ENCODE results near the gene FCF1. TPM values are rescaled to one million over a fixed set of nuclear protein-coding genes. Genes with fewer than 3 reads are reported as not detected.

FCF1 gene
- total and polyA plus RNA-seq, 9 of the 15 experiments (the other 6 are each of a cell fraction or from before 2014, with no cell fraction given), result 6.8 to 91.9 (median 40.0) TPM

DNA sequence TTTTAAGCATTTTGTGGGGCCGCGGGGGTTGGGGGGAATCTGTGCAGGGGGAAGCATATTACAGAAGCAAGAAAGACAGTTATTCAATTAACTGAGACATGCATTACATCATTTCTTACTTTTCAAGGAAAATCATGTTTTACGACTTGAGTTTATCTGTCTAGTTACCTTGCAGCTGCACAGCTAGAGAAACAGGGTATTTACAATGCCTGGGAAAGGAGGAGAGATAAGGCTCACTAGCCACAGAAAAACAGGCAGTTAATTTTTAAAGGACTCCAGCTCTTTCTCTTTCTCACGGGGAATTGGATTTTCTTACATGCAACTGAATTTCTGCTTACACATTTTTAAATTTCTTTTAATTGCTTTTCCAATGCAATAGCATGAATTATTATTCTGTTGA lies 22.2 kb downstream of the FCF1 start (continued):
- TF ChIP-seq ZNF263 (CRISPR knock-in tag; IDR thresholded peaks at IDR 0.05; ENCODE audit: borderline replicate concordance), result no peak
- TF ChIP-seq RAD21 (CRISPR knock-in tag; conservative IDR thresholded peaks at IDR 0.05 in 1 of 2, IDR thresholded peaks at IDR 0.05 in 1 of 2), result no peak
- TF ChIP-seq DDX20 (tag; IDR thresholded peaks at IDR 0.05; ENCODE audit: low read depth), result no peak
- TF ChIP-seq JUN (IDR thresholded peaks at IDR 0.05; ENCODE audit: borderline replicate concordance, low read depth, low read length), result no peak
- no peak for TF ChIP-seq JUN (CRISPR knock-in tag; IDR thresholded peaks at IDR 0.05; ENCODE audit: borderline replicate concordance)
- TF ChIP-seq ELF1 (tag; IDR thresholded peaks at IDR 0.05), result no peak
- TF ChIP-seq, protein P1, sequence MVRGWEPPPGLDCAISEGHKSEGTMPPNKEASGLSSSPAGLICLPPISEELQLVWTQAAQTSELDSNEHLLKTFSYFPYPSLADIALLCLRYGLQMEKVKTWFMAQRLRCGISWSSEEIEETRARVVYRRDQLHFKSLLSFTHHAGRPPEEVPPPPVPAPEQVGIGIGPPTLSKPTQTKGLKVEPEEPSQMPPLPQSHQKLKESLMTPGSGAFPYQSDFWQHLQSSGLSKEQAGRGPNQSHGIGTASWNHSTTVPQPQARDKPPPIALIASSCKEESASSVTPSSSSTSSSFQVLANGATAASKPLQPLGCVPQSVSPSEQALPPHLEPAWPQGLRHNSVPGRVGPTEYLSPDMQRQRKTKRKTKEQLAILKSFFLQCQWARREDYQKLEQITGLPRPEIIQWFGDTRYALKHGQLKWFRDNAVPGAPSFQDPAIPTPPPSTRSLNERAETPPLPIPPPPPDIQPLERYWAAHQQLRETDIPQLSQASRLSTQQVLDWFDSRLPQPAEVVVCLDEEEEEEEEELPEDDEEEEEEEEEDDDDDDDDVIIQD (CRISPR knock-in tag; IDR thresholded peaks at IDR 0.05), result no peak
- peak; percentile 27; the same call in 1 of the 2 replicates for TF ChIP-seq EP400 (IDR thresholded peaks at IDR 0.05)
- TF ChIP-seq, protein P2, sequence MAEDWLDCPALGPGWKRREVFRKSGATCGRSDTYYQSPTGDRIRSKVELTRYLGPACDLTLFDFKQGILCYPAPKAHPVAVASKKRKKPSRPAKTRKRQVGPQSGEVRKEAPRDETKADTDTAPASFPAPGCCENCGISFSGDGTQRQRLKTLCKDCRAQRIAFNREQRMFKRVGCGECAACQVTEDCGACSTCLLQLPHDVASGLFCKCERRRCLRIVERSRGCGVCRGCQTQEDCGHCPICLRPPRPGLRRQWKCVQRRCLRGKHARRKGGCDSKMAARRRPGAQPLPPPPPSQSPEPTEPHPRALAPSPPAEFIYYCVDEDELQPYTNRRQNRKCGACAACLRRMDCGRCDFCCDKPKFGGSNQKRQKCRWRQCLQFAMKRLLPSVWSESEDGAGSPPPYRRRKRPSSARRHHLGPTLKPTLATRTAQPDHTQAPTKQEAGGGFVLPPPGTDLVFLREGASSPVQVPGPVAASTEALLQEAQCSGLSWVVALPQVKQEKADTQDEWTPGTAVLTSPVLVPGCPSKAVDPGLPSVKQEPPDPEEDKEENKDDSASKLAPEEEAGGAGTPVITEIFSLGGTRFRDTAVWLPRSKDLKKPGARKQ (CRISPR knock-in tag; IDR thresholded peaks at IDR 0.05), result no peak
- TF ChIP-seq HDAC2 (IDR thresholded peaks at IDR 0.05), result peak; percentile 94
- no peak for TF ChIP-seq CBX1 (IDR thresholded peaks at IDR 0.05; ENCODE audit: low read depth)
- TF ChIP-seq, protein P3, sequence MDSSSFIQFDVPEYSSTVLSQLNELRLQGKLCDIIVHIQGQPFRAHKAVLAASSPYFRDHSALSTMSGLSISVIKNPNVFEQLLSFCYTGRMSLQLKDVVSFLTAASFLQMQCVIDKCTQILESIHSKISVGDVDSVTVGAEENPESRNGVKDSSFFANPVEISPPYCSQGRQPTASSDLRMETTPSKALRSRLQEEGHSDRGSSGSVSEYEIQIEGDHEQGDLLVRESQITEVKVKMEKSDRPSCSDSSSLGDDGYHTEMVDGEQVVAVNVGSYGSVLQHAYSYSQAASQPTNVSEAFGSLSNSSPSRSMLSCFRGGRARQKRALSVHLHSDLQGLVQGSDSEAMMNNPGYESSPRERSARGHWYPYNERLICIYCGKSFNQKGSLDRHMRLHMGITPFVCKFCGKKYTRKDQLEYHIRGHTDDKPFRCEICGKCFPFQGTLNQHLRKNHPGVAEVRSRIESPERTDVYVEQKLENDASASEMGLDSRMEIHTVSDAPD (CRISPR knock-in tag; IDR thresholded peaks at IDR 0.05), result no peak
- no peak for TF ChIP-seq ZNF707 (CRISPR knock-in tag; conservative IDR thresholded peaks at IDR 0.05)
- TF ChIP-seq, protein P4, sequence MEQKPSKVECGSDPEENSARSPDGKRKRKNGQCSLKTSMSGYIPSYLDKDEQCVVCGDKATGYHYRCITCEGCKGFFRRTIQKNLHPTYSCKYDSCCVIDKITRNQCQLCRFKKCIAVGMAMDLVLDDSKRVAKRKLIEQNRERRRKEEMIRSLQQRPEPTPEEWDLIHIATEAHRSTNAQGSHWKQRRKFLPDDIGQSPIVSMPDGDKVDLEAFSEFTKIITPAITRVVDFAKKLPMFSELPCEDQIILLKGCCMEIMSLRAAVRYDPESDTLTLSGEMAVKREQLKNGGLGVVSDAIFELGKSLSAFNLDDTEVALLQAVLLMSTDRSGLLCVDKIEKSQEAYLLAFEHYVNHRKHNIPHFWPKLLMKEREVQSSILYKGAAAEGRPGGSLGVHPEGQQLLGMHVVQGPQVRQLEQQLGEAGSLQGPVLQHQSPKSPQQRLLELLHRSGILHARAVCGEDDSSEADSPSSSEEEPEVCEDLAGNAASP (IDR thresholded peaks at IDR 0.05), result no peak
- TF ChIP-seq ZNF507 (tag; conservative IDR thresholded peaks at IDR 0.05), result no peak
- no peak for TF ChIP-seq CBX5 (IDR thresholded peaks at IDR 0.05; ENCODE audit: borderline replicate concordance, low read depth)
- TF ChIP-seq, protein P5, sequence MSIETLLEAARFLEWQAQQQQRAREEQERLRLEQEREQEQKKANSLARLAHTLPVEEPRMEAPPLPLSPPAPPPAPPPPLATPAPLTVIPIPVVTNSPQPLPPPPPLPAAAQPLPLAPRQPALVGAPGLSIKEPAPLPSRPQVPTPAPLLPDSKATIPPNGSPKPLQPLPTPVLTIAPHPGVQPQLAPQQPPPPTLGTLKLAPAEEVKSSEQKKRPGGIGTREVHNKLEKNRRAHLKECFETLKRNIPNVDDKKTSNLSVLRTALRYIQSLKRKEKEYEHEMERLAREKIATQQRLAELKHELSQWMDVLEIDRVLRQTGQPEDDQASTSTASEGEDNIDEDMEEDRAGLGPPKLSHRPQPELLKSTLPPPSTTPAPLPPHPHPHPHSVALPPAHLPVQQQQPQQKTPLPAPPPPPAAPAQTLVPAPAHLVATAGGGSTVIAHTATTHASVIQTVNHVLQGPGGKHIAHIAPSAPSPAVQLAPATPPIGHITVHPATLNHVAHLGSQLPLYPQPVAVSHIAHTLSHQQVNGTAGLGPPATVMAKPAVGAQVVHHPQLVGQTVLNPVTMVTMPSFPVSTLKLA (conservative IDR thresholded peaks at IDR 0.05), result peak in 1 of 2 experiments; percentile 55; a peak in 1 of 4 replicates
- no peak for TF ChIP-seq ZNF699 (CRISPR knock-in tag; IDR thresholded peaks at IDR 0.05; ENCODE audit: insufficient replicate concordance)
- no peak for TF ChIP-seq HMG20A (CRISPR knock-in tag; conservative IDR thresholded peaks at IDR 0.05)
- no peak for TF ChIP-seq GABPA (tag; conservative IDR thresholded peaks at IDR 0.05; ENCODE audit: low read depth)
